ENCODE results near the gene HNF4A.

HNF4A gene

DNA sequence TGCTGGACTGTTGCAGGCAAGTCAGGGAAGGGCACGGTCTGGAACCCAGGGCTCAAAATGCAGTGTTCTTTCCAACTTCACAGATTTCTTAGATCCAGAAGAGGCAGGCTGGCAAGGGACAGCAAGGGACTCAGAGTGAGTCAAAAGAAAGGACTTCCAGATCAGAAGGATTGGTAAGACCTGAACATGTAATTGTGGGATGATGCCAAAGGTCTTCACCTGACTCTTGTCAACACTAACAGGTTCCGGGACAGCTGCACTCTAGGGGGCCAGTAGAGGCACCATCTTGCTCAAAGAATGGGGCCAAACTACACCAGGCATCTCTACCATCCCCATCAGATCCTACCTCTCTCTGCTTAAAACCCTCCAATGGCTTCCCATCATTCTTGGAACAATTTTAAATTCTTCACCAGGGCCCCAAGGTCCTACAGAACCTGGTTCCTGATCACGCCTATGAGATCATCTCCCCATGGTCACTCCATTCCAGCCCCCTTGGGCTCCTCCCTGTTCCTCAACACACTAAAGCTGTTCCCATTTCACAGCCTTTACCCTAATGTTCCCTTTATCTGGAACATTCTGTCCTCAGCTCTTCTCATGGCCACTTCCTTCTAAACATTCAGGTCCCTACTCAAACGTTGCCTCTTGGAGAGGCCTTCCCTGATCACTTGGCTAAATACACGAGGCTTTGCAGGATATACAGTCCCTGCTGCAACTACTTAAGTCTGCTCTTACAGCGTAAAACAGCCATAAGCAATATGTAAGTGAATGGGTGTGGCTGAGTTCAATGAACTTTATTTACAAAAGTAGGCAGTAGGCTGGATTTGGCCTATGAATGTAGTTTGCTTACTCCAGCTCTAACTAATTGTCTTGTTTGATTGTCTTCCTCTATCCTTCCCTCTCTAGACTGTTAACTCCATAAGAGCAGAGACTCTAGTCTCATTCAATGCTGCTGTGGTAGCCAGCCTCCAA lies 90.5 kb downstream of the HNF4A start:
- DNase-seq: no peak

DNA sequence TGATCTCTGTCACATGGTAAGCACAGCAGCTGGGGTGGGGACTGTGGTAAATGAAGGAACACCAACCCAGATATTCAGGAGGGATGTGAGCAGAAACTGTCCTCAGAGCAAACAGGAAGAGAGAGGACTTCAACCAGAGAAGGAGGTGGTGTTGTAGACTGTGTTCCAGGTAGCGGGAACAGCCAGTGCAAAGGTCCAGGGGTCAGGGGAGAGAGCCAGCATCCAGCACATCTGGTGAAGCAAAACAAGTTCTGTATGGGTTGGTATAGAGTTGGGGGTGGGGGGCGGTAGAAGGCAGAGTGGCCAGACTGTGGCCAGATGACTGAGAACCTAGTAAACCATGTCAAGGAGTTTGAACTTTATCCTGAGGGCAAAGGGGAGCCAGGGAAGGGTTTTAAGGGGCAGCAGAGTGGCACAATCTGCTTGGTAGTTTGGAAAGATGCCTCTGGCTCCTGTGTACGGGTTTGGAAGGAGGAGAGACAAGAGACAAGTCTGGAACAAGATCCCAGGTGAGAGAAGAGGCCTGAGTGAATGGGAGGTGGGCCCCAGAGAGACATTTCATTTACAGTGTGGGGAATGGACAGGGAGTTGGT lies 92.4 kb downstream of the HNF4A start:
- no peak for DNase-seq

DNA sequence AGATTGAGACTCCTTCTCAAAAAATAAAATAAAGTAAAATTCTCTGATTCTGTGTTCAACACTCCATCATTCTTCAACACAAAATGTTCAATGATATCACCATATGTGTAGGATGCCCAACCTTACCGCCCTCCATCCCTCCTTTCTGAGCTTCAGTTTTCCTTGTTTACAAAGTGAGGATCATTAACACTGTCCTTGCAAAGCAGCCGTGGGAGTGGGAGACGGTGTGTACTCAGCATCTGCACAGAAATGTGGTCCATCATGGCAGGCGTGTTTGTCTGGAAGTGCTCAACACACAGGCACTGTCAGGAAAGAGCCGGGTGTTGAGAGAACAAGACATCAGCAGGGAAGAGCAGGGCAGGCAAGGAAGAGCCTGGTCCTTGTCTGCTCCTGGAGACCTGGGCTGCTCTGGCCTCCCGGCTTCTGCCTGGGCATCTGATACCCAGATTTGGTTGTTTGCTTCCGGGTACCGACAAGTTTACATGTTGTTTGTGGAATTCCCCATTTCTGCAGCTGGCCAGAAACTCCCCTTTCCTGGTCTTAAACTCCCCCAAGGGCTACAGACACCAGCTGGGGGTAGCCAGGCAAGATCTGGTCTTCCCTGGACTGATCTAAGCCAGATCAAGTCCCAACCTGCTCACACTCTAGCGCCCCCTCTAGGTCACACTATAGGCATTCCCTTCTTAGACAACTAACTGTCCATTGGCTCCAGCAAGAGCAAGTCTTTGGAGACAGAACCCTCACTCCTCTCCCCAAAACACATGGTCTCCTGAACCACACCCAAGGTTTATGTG lies 93.5 kb downstream of the HNF4A start:
- peak; percentile 26 to 38 for DNase-seq

DNA sequence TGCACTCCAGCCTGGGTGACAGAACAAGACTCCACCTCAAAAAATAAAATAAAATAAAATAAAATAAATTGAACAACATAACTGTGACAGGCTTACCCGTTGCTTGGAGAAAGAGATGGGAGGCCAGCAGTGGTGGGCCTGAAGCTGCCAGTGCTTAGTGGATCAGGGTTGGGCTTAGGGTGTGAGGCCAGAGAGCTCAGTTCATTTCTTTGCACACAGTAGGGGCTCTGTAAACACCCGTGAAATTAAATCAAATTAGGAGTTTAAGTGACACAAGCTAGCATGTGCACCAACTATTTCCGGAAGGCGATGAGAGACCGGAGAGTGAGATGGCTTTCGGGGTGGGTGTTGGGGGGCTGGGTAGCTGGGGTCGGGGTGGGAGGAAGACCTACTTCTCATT lies 94.4 kb downstream of the HNF4A start:
- no peak for DNase-seq

DNA sequence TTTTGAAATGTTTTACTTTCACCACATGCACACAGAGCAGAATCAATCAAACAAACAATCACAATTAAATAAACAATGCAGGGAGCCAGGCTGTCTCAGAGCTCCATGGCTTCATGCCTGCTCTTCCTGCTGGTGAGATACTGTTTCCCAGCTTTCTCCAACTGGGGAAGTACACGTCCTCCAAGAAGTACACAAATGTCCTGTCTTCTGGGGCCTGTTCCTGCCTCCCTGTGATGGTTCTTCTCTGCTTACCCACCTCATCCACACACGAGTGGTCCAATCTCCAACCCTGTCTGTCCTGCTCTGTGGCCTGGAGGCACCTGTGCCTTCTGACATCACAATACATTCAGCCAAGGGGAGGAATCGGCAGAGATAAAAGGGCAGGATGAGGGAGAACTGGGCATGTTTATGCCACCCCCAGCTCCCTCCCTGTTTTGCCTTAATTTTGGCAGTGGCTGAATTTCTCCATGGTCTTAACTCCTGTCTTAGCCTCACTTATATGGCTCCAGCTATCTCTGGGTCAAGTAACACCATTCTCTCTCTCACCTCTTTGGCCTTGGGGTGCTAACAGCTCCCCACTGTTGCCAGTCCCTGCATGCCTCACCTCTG lies 94.9 kb downstream of the HNF4A start:
- no peak for DNase-seq

DNA sequence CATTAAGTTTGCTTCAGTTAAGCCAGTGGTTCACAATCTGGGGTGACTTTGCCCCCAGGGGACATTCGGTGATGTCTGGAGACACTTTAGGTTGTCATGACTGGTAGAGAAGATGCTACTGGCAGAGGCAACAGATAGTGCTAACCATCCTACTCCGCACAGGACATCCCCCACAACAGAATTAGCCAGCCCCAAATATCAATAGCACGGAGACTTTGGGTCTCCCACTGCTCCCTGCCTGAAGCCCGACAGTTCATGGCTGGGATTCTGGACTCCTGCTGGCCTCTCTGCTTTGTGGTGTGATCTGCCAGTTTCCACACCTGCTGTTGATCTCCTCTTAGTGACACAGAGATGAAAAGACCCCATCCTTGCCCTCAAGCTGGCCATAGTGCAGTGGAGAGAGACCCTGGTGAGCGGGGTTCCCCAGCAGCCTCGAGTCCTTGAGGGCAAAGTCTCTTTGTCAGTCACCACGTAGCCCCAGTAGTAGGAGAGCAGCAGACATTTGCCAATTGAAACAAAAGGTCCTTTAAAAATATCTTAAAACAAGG lies 95.5 kb downstream of the HNF4A start:
- DNase-seq: no peak

DNA sequence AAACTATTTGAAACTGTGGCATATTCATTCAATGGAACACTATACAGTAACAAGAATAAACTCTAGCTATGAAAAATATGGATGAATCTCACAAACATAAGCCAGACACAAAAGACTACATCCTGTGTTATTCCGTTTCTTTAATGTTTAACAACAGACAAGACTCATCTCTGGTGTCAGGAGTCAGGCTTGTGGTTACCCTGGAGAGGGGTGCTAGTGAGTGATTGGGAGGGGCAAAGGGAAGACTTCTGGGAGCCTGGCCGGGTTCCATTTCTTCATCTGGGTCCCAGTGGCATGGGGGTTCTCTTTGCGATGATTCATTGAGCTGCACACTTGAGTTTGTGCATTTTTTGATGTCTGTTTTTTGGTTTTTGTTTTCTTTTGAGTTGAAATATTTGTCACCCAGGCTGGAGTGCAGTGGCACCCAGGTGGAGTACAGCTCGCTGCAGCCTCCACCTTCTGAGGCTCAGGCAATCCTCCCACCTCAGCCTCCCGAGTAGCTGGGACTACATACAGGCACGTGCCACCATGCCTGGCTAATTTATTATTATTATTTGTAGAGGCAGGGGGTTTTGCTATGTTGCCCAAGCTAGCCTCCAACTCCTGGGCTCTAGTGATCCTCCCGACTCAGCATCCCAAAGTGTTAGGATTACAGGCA lies 98.9 kb downstream of the HNF4A start:
- no peak for DNase-seq

DNA sequence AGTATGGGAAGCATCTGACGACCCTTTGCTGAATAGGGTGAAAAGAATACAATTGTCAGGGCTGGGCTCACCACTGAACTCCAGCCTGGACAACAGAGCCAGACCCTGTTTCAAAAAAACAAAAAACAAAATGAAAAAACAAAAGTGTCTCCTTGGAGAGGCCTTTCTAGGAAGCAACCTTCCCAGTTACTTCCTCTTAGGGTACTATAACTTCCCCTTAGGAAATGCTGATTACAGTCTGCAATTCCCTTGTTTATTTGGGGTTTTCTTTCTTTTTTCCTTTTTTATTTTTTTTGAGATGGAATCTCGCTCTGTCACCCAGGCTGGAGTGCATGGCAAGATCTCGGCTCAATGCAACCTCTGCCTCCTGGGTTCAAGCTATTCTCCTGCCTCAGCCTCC lies 99.6 kb downstream of the HNF4A start:
- peak; percentile 26 to 38 for DNase-seq

DNA sequence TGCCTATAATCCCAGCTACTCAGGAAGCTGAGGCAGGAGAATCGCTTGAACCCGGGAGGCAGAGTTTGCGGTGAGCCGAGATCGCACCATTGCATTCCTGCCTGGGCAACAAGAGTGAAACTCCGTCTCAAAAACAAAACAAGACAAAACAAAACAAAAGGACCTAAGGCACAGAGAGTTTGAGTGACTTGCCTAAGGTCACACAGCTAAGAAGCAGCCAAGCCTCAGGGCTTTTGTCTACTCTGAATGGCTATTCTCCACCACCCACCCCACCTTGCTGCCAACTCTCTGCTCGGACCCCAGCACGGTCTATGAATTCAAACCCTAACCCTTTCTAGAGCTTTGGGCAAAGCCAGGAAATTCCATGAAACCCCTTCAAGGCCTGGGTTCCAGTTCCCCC lies 101.1 kb downstream of the HNF4A start:
- DNase-seq: no peak

DNA sequence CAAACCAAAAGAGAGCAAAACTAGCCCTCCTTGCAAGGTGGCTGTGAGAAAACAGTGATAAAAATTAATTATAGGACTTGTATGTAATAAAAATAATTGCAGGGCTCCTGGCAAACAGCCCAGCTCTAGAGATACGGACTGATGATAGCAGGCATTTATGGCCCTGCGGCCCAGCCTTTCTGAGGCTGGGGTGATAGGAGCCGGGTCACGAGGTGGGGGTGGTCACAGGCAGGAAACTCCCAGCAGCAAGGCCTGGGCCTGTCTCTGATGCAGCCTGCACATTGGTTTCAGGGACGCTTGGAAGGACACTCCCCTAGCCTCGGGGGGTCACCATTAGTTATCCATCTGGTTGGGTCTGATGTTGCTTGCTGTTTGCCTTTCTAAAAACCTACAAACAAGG lies 101.5 kb downstream of the HNF4A start:
- DNase-seq: no peak

DNA sequence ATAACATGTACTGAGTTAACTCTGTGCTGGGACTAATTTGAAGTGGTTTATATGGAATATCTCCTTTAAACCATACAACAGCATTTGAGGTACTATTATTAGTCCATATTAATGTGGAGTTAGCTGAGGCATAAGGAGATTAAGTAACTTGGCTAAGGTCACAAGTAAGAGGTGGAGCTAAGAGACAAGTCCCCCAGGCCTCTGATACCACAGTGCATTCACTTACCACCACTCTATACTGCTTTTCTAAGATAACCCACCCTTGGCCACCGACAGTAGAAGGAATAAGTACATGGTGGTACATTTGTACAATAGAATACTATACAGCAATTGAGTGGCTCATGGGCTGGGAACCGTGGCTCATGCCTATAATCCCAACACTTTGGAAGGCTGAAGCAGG lies 103.8 kb downstream of the HNF4A start:
- DNase-seq: no peak

DNA sequence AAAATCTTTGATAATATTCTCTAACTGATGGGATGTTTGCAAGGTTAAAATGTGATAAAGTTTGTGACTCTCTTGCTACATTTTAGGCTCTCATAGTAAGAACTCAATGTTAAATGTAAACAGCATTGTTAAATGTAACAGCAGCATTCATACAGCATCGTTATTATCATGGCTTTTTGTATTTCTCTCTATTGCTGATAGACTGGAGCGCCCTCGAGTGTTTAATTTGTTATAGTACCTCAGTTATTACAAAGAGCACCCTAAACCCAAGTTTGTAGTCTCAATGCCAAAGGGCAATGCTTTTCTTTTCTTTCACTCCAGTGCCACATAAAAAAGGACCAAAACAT lies 105.3 kb downstream of the HNF4A start:
- DNase-seq: peak; percentile 40 to 47

DNA sequence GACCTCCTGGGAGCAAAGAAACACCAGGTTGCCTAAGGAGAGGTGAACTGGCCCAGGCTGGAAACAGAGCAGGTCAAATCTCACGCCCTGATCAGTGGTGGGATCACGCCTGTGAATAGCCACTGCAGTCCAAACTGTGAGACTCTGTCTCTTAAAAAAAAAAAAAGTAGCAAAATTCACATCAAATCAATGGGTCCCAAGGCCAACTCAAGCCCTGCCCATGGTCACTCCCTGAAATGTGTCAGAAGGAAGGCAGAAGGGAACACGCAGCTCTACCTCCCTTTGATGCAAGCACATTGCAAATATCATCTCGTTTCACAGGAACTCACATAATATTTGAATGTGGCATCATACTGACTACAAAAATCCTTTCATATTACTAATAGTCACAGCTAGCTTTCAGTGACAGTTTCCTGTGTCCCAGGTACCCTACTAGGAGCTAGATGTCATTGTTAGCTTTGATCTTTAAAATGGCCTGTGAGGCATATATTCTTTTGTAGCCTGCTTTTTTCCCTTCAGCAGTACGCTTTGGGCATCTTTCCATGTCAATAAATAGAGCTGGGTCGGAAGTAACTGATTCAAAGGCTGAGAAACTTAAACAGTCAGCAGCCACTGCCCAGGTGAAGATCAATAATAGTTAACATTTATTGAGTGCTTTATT lies 105.8 kb downstream of the HNF4A start:
- no peak for DNase-seq

DNA sequence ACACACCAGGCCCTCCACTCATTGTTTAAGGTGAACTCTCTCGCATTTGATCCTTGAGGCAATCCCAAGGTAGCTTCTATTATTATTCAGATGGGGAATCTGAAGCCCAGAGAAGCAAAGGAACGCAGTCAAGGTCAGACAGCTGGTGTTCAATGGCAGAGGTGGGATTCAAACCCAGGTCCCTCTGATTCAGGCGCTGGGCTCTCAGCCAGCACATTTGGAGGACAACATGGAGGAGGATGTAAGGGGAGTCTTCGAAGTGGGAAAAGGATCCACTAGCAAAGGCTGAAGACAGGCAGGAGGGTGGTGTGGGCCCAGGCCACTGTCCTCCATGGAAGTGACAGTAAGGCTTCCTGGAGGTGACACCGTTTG lies 106.3 kb downstream of the HNF4A start:
- DNase-seq: no peak

DNA sequence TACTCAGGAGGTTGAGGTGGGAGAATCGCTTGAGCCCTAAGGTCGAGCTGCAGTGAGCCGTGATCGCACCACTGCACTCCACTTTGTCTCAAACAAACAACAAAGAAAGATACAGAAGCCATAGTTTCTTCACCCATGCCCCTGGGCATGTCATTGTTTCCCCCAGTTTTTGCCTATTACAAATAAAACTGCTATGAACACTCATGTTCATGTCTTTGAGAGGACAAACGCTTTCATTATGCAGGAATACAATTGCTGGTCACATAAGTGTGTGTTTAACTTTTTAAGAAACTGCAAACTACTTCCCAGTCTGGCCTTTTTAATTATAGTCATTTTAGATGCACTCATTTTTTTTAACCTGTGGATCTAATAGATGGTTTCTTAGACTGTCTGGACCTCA lies 108.0 kb downstream of the HNF4A start:
- DNase-seq: no peak

DNA sequence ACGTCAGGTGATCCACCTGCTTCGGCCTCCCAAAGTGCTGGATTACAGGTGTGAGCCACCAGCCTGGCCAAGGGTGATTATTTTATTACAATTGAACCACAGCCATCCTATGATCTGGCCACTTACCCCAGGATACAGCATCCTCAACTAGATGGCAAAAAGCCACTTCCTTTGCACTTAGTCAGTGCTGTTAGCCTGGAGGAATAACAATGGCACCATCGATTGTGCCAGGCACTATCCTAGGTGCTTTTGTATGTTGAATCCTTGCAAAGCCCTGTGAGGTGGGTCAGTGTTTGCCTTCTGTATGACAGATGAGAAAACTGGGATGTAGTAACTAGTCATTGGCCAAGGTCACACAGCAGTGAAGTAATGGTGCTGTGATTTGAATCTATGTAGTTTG lies 109.0 kb downstream of the HNF4A start:
- no peak for DNase-seq

DNA sequence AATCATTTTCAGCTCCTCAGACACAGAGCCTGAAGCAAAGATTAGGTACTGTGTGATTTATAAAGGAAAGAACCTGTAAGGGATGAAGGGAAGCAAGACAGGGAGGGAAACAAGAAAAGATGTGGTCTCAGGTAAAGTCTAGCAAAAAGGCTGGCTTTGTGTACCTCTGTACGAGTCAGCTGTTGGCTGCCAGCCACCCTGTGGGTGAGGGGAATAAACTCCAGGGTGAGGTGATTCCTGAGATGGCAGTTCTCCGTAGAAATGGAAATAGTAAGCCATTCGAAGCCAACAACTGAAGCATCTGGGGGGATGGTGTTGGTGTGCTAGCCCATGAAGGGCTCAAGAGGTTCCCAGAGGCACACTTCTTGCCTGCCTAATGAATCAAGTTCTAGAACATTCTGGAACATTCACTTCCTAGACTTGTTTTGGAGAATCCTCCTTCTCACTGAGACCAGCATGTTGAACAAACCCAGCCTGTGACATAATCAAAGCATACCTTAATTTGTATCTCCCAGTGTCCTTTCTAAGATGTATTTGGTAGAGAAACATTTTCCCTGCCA lies 109.6 kb downstream of the HNF4A start:
- DNase-seq: no peak

DNA sequence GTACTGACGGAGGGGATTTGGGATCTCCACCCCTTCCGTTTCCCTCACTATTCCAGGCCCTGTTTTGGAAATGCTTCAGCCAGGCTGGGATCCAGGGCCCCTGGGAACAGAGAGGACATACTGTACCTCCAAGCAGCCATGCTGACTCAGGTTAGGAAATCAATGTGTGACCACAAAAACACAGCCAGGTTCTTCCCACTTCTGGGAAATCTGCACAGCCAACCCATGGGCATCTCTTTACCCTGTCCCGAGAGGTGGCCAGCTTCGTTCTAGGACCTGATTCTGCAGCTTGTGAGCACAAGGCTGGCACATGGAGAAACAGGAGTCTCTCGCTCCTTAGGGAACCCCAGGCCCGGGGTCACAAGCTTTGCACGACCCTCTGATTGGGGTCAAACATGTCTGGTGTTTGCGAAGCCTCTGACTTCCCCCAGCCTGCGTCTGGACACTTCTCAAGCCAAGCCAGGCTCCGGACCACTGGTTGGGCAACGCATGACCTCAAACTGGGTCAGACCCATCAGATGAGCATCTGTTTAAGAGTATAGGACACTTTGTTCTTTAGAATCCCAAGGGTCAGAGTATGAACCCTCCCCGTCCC lies 111.9 kb downstream of the HNF4A start:
- no peak for DNase-seq

DNA sequence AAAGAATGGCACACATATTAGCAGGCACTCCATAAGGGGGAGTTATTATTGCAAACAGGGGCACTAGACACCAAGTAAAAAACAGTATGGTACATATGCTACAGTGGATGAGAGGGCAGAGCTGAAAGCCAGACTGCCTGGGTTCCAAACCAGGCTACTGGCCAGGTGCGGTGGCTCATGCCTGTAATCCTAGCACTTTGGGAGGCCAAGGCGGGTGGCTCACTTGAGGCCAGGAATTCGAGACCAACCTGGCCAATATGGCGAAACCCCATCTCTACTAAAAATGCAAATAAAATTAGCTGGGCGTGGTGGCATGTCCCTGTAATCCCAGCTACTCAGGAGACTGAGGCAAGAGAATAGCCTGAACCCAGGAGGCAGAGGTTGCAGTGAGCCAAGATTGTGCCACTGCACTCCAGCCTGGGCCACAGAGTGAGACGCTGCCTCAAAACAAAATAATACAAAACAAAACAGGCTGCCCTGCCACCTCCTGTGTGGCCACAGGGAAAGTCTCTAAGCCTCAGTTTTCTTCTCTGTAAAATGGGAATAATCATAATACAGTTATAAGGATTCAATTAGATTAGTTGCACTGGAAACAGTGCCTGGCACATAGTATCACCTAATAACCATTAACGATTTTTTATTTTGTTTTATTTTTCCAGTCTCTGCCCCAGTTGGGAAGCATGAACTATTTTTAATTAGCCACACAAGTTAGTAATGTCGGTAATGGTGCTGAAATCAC lies 112.7 kb downstream of the HNF4A start:
- no peak for DNase-seq

DNA sequence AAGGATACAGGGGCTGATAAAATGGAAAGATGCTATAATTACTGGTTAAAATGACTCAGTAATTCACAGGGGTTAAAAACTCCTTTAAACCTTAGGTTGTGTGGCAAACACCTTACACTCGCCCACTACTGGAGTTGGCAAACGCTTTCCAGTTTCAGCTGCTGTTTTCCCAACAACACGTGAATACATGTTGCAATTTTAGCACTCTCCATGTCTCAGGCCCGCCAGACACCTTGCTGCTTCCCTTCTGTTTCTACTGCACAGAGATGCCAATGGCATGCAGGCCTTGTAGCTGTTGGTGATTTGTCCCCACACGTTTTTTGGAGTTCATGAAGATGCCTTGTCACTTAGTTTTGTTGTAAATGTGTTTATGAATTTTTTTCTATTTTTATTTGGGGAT lies 114.8 kb downstream of the HNF4A start:
- DNase-seq: no peak
